Activated T-helper 9 cell treated with anti-CD3 and anti-CD28 coated beads, Interleukin-2, amount 50 U/mL, for 16 hours (primary cell): Measurements from ENCODE around the gene FCAMR.
A peak's percentile ranks its signal among the peaks of the same experiment; 100 is the strongest.
"Not testable (repeated sequence)": the region's sequence is repeated elsewhere in the genome, so short reads cannot be mapped to it uniquely, and the experiment has no call there.

Experiments used
- DNase-seq: peaks from one replicate; pipeline ENCODE4 v3.0.0-alpha.2; 2020; ENCODE audit warnings: low read depth

The FCAMR gene

GRCh38 chr1:206932177-206932576 is 38.1 kb downstream of the FCAMR start:
- DNase-seq: no peak

DNA sequence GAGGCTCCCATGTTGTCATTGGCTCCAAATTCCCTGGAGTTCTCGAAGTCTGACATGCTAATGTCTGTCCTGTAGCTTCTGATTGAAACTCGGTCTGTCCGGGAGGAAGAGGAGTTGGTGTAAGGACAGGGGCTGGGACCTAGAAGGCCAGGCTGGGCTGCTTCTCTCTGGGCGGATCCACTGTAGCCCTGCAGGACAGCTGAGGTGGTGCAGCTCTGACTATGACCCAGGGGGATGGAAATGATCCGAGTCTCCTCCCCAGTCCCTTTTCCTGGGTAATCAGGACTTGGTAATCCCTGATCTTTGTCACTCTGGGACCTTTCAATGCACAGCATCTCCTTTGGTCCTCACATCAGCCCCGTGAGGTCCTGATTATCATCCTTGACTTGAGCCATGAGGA is 38.6 kb downstream of the FCAMR start:
- DNase-seq: no peak

DNA sequence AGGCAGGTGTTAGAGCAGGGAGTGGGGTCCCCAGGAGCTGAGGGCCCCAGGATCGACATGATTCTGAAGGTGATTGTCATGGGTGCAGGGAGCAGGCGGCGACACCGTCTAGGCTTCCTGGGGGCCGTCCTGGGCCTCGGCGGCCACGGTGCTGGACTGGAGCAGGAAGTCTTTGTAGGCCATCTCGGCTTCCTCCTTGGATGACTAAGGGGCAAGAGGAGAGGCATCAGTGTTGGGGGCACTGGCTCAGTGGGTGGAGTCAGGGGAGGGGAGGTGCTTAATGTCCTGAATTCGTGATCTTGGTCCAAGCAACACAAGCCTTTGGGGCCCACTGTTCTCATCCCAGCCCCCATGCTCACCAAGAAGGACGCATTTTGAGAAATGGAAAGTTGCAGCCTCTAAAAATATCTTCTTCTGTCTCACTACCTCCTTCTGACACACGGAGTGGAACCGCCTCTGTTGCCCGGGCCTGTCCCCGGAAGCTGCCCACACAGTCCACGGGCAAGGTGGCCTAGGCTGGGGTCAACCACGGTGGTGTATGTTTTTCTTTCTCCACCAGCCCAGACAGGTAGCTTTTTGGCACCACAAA is 40.0 kb downstream of the FCAMR start:
- peak; percentile 16 for DNase-seq

DNA sequence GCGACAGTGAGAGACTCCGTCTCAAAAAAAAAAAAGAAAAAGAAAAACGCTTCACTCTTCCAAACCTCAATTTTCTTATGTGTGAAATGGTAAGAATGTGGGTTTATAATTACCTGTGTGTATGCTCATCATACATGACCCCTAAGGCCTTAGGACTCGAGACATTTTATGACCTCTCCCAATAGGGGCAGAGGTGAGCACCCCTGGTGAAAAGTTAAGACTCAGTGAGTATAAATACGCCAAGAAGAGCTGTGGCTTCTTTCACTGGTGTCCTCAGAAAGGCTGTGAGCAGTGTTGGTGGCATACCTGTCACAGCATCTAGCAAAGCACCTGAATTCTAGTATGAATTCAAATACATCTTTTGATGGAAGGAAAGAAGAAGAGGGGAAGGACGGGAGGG is 40.7 kb downstream of the FCAMR start:
- no peak for DNase-seq

DNA sequence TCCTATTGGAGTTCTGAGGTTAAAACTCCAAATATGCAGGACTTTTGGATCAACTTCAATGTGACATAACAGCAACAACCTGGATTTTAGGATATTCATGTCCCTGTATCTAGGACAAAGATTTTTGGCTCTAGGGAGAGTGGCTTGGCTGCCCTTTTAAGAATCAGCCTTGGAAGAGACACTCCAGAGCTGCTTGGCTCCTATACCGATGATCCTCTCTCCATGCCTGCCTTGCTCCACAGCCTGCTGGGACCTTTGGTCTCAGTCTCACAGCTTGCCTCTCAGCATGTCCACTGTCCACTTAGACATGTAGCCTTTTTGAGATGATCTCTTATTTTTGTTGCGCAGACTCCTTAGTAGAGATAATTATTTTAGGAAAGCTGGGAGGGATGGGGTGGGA is 44.0 kb downstream of the FCAMR start:
- no peak for DNase-seq

GRCh38 chr1:206925106-206925736 is 45.0 kb downstream of the FCAMR start:
- peak; percentile 27 for DNase-seq

DNA sequence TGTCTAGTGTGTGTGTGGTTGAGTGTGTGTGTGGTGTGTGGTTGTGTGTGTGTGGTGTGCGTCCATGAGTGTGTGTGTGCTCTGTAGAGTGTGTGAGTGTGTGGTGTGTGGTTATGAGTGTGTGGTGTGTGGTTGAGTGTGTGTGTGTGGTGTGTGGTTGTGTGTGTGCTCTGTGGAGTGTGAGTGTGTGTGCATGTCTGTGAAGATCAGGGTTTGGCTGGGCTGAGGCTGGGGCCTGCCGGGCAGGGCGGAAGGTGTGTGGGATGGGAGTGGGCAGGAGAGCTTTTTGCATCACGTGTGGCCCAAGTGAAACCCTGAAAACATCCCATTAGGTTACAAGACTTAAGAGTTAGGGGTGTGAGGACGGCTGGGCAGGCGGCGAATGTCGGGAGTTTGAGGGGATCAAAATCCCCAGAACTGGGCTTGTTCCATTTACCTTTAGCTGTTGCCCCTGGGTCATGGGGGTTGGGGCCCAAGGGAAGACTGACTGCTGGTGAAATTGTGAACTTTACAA is 45.6 kb downstream of the FCAMR start:
- no peak for DNase-seq

DNA sequence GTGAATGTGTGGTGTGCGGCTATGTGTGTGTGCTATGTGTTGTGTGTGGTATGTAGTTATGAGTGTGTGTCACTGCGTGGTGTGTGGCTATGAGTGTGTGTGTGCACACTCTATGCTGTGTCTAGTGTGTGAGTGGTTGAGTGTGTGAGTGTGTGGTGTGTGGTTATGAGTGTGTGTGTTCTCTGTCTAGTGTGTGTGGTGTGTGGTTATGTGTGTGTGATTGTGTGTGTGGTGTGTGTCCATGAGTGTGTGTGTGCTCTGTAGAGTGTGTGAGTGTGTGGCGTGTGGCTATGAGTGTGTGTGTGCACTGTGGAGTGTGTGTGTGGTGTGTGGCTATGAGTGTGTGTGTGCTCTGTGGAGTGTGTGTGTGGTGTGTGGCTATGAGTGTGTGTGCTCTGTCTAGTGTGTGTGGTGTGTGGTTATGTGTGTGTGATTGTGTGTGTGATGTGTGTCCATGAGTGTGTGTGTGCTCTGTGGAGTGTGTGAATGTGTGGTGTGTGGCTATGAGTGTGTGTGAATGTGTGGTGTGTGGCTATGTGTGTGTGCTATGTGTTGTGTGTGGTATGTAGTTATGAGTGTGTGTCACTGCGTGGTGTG is 46.2 kb downstream of the FCAMR start:
- DNase-seq: not testable (repeated sequence)

DNA sequence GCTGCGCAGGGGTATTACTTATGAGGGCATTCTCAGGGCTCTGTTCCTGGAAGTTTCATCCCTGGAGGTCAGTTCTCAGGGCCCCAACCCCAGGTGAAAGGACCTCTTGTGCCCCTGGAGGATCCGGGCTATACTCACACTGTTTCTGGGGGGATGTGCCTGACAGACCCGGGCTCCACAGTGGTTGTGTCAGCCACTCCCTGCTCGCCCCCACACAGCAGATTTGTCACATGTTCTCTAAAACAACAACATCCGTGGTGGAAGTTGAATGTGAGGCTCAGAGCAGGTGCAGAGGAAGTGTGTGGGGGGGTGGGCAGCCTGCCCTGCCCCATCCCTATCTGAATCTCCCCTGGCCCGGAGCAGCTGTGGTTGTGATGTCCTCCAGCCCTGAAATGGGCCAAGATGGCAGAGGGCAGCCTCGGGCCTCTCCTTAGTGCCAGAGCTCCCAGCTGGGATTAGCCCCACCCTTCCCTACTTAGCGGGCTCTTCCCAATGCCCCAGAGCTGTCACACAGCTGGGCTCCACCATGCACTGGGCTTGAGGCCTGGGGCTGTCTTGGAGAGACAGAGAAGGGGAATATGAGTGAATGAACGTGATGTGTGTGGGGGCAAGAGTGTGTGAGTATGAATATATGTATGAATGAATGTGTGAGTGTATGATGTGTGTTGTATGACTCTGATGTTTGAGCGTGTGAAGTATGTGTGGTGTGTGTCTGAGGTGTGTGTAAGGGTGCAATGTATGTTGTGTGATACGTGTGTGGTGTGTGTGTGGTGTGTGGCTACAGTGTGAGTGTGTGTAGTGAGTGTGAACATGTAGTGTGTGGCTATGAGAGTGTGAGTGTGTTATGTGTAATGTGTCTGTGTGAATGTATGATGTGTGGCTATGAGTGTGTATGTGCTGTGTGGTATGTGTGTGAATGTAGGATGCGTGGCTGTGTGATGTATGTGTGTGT is 47.0 kb downstream of the FCAMR start:
- peak; percentile 44 for DNase-seq

DNA sequence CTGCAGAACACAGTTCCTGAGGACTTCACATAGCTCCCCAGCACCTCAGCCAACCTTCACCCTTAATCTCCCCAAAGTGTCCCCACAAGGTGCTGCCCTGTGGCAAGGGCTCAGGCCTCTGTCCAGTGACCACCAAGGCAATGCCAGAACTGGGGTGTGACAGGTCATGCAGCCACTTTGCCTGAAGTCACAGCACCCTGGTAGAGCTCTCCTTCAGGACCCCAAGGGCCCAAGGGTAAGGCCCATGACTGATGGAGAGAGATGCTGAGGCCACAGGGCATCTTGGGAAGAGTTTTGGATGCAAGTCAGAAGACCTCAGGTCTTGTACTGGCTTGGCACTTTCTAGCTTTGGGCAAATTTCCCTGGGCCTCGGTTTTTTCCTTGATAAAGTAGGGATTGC is 47.7 kb downstream of the FCAMR start:
- DNase-seq: no peak

GRCh38 chr1:206921772-206922265 is 48.4 kb downstream of the FCAMR start, which contains the start of gene FCMR:
Gene FCMR (minus strand): TSS chr1:206921941. CDS start chr1:206921854, 87 bp downstream.
- DNase-seq: no peak

DNA sequence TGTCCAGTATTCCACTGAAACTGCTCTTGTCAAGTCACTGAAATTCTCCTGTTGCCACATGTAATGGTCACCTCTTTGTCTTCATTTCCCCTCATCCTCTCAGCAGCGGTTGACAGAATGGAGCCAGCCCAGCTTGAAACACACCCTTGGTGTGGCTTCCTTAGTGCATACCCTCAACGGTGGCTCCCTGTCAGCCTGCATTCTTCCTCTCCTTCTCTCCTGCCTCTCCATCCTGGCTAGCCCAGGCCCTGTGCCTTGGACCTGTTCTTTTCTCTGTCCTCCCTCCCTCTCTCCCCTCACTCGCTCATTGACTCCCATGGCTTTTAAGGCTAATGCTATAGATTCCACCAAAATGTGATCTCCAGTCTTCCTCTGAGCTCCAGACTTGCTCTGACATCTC is 52.2 kb downstream of the FCAMR start:
- no peak for DNase-seq

DNA sequence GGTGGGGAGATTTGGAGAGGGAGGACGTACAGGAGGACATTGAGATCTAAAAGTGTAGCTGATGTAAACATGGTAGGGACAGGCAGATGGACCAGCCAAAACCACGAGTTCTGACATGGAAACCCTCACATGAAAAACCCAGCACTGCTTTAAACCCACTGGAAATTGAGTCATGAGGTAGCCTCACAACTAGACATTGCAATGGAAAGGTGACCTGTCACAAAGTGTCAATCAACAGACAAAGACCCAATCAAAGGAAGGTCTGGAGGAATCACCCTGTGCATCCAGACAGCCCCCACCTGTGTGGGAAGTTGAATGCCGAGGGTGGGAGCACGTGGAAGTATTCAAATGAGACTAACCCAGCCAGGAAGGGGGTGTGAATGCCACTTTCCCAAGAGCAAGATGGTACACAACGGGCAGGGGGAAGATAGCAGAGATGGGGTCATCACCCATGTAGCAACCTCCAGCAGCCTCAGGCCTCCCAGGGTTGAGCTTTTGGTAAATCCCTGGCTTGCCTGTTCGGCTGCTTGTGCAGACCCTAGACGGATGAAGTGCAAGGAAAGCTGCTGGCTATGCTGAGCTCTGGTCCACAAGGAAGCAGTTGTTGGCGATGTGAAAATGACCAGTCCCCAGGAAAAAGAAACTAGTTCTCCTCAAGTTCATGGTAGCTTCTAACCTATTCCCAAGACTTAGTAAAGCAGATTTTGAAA is 54.1 kb downstream of the FCAMR start:
- DNase-seq: no peak

DNA sequence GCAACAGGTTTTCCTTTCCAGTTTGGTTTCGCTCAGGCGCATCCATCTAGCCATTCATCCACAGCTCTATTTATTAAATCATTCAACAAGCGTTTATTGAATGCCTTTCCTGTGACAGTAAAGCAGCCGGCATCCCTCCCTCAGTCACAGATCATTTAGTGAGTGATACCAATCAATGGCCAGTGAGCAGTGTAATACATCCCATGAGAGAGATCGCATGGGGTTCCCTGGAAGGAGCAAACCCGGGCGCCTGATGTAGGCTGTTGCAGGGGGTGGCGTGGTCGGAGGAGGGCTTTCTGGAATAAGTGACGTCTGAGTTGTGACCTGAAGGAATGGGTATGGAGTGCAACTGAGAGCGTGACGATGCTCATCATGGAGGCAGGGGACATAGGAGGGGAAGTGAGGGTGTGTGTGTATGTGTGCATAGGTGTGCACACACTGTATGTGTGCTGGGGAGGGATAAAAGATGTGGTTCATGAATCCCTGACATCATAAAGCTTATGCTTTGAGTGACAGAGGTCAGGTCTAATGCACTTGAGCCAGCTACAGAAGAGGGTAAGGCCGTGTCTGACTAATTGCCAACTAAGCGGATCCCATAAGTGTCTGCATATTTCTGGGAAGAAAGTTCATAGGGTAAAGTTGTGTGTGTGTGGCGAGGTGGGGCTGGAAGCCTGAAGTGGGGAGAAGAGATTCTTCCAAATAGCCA is 55.1 kb downstream of the FCAMR start:
- DNase-seq: no peak

DNA sequence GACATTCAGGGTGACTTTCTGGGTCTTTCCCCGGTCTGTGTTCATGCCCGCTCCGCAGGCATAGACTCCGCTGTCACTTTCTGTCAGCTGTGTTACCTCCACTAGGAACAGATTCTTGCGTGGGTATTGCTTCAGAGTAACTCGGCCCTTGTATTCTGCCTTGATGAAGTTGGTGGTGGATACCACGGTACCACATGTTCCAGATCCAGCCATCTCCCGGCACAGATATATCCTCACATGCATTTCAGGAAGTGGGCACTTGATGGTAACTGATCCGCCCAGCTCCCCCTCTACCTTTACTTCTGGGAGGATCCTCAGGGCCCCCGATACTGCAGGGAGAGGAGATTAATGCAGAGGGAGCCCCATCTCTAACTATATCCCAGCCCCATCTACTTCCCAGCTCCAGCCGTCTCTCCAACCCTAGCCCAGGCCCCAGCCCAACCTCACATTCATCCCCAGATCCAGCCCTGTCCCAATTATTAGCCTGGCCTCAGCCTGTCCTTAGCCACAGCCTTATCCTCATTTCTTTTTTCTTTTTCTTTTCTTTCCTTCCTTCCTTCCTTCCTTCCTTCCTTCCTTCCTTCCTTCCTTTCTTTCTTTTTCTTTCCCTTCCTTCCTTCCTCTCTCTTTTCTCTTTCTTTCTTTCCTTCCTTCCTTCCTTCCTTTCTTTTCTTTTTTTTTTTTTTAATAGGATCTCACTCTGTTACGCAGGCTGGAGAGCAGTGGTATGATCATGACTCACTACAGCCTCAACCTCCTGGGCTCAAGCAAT is 56.3 kb downstream of the FCAMR start:
- no peak for DNase-seq

DNA sequence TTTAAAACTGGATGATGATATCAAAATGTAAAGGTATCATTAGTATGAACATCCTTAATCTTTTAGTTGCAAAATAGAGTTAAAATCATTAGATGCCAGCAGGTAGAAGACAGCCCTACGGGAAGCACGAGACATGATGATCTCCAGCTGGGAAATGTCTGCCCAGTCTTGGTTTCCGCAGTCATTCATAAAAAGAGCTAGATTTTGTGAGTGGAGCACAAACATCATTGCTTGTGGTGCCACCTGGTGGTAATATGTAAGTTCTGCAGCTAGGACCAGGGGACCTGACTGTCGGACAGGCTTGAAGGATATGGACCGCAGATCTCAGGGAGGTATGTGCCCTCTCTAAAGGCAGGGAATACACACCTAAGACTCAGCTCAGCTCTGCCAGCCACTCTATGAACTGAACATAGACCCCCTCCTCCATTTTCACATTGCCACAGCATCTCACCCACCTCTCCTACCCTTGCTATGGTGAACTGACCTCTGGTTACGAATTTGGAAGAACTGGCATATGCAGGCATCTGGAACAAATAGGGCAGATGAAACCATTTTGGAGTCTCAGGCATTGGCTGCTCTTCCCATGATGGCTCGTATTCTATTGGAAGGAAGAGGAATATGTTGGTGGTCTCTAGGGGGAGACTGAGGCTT is 57.7 kb downstream of the FCAMR start:
- peak; percentile 40 for DNase-seq

GRCh38 chr1:206911064-206911663 is 59.1 kb downstream of the FCAMR start:
- no peak for DNase-seq

- no peak for DNase-seq
Observed at GRCh38 chr1:206909883-206910318, 60.4 kb downstream of the FCAMR start.
